Measurements from ENCODE around the gene NAALADL2. TPM values are rescaled to one million over a fixed set of nuclear protein-coding genes. Genes with fewer than 3 reads are reported as not detected.

The NAALADL2 gene
- total RNA-seq, 1 experiment from 2014 or later: 1.6 TPM

DNA sequence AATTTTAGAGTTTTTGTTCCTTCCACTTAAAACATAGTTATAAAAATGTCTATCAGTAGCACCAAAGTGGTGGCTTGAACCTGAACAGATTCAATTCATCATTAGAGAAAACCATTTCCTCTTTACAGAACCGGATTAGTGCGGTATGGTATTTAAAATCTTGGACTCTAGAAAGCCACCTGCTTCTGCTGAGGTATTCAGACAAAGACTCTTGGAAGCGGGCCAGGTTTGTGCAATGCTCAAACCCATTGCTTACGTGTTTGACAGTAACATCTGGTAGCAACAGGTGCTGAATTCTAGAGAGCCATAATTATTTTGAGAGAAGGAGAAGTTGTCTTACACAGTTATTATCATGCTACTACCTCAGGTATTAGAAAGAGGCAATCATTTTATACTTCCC, 290.5 kb downstream of the NAALADL2 start:
- Histone ChIP-seq H2BK15ac (ENCODE audit: low read depth, low read length) (no peak overlapping the region), H3K14ac (ENCODE audit: insufficient read depth, low read length) (no peak overlapping the region), H3K23ac (ENCODE audit: insufficient read length, low read depth, low read length) (no peak overlapping the region), H3K9ac (ENCODE audit: extremely low read depth, insufficient read length, low read length) (no peak overlapping the region), H3K9me3 (ENCODE audit: control insufficient read depth, low read depth, low read length) (no peaks in the 10 kb centered on the region), H3K79me2 (ENCODE audit: insufficient read depth, low read length) (no peaks in the 10 kb centered on the region), H2BK5ac (ENCODE audit: insufficient read length, low read length) (no peak overlapping the region), H4K5ac (ENCODE audit: insufficient read length, low read depth, low read length) (no peak overlapping the region), H3K27me3 (ENCODE audit: insufficient read depth, low read length) (no peaks in the 10 kb centered on the region), H3K18ac (ENCODE audit: insufficient read length, low read depth, low read length) (no peak overlapping the region), H2AK5ac (ENCODE audit: insufficient read length, low read length) (no peak overlapping the region), H4K91ac (ENCODE audit: insufficient read length, low read depth, low read length) (no peak overlapping the region), H3K27ac (ENCODE audit: insufficient read length, low read depth, low read length) (no peak overlapping the region), H3K4me1 (ENCODE audit: insufficient read depth, low read length) (no peaks in the 10 kb centered on the region; the same call in 1 of the 2 replicates), H3T11ph (ENCODE audit: low read length) (no peak overlapping the region), H4K8ac (replicated peaks; ENCODE audit: insufficient read length, low read depth, low read length) (no peak overlapping the region), H2BK120ac (ENCODE audit: low read depth, low read length, poor library complexity, severe bottlenecking) (no peak overlapping the region), H3K79me1 (ENCODE audit: insufficient read depth, low read depth, low read length, poor library complexity, severe bottlenecking) (no peaks in the 10 kb centered on the region), H2BK12ac (ENCODE audit: insufficient read length, low read depth, low read length) (no peak overlapping the region), H2BK20ac (ENCODE audit: low read depth, low read length, poor library complexity, severe bottlenecking) (no peak overlapping the region), H3K4me2 (ENCODE audit: insufficient read depth, insufficient read length, low read length) (no peak overlapping the region), H2AFZ (ENCODE audit: low read length) (no peak overlapping the region), H3K56ac (ENCODE audit: insufficient read length, low read depth, low read length) (no peak overlapping the region), H4K20me1 (ENCODE audit: control insufficient read depth, insufficient read depth, insufficient read length) (no peaks in the 10 kb centered on the region), H3K23me2 (ENCODE audit: insufficient read length, low read depth, low read length, poor library complexity, severe bottlenecking) (no peaks in the 10 kb centered on the region), H3K4ac (ENCODE audit: low read depth, low read length) (no peak overlapping the region)
- no peak overlapping the region for H3K27ac Mint-ChIP-seq
- no peaks in the 10 kb centered on the region; a peak in 2 of 5 replicates for H3K9me3 Mint-ChIP-seq
- no peaks in the 10 kb centered on the region for H3K27me3 Mint-ChIP-seq (ENCODE audit: low read depth)
- H3K4me3 Mint-ChIP-seq: no peak overlapping the region
- DNase-seq: no peak
- TF ChIP-seq, protein P1, sequence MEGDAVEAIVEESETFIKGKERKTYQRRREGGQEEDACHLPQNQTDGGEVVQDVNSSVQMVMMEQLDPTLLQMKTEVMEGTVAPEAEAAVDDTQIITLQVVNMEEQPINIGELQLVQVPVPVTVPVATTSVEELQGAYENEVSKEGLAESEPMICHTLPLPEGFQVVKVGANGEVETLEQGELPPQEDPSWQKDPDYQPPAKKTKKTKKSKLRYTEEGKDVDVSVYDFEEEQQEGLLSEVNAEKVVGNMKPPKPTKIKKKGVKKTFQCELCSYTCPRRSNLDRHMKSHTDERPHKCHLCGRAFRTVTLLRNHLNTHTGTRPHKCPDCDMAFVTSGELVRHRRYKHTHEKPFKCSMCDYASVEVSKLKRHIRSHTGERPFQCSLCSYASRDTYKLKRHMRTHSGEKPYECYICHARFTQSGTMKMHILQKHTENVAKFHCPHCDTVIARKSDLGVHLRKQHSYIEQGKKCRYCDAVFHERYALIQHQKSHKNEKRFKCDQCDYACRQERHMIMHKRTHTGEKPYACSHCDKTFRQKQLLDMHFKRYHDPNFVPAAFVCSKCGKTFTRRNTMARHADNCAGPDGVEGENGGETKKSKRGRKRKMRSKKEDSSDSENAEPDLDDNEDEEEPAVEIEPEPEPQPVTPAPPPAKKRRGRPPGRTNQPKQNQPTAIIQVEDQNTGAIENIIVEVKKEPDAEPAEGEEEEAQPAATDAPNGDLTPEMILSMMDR (conservative IDR thresholded peaks at IDR 0.05): no peak
- WGBS (ENCODE audit: extremely low coverage, insufficient read length, low lambda C conversion rate): no CpG with 5 or more reads among the region's 4 CpGs
- H3K36me3 Mint-ChIP-seq (ENCODE audit: insufficient read depth in 1 of 3, low read depth in 3 of 3): no peaks in the 10 kb centered on the region
- peaks cover 14 to 16% of the 10 kb centered on the region in 2 experiments for H3K4me1 Mint-ChIP-seq

Data from H9 (cell line).